ENCODE results near the gene B4GALNT3.

B4GALNT3 gene

DNA sequence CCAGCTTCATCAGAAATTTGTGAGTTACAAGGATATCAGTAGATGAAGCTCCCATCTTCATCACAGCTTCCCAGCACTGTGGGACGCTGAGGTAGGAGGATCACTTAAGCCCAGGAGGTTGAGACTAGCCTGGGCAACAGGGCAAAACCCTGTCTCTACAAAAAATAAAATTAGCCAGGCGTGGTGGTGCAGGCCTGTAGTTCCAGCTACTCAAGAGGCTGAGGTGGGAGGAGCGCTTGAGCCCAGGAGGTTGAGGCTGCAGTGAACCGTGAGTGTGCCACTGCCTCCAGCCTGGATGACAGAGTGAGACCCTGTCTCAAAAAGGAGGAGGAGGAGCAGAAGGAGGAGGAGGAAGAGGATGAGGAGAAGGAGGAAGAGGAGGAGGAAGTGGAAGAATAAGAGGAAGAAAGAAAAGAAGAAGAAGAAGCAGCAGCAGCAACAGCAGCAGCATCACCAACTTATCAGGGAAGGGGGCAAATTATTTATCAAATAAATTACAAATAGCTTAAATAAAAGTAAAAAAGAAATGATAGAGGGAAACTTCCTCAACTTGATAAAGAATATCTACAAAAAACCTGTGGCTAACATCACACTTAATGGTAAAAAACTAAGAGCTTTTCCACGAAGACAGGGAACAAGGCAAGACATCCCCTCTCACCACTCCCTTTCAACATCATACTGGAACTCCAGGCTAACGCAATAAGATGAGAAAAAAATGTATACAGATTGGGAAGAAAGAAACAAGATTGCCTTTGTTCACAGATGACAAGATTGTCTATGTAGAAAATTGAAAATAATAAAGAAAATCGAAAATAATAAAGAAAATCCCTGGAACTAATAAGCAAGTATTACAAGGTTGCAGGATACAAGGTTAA lies 133.9 kb downstream of the B4GALNT3 start:
- DNase-seq (ENCODE audit: low read depth), result no peak
- H3K4me3 ChIP-seq (ENCODE audit: low read length), result no peak overlapping the region
- TF ChIP-seq, protein P1, sequence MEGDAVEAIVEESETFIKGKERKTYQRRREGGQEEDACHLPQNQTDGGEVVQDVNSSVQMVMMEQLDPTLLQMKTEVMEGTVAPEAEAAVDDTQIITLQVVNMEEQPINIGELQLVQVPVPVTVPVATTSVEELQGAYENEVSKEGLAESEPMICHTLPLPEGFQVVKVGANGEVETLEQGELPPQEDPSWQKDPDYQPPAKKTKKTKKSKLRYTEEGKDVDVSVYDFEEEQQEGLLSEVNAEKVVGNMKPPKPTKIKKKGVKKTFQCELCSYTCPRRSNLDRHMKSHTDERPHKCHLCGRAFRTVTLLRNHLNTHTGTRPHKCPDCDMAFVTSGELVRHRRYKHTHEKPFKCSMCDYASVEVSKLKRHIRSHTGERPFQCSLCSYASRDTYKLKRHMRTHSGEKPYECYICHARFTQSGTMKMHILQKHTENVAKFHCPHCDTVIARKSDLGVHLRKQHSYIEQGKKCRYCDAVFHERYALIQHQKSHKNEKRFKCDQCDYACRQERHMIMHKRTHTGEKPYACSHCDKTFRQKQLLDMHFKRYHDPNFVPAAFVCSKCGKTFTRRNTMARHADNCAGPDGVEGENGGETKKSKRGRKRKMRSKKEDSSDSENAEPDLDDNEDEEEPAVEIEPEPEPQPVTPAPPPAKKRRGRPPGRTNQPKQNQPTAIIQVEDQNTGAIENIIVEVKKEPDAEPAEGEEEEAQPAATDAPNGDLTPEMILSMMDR (conservative IDR thresholded peaks at IDR 0.05; ENCODE audit: low read depth, low read length), result no peak

DNA sequence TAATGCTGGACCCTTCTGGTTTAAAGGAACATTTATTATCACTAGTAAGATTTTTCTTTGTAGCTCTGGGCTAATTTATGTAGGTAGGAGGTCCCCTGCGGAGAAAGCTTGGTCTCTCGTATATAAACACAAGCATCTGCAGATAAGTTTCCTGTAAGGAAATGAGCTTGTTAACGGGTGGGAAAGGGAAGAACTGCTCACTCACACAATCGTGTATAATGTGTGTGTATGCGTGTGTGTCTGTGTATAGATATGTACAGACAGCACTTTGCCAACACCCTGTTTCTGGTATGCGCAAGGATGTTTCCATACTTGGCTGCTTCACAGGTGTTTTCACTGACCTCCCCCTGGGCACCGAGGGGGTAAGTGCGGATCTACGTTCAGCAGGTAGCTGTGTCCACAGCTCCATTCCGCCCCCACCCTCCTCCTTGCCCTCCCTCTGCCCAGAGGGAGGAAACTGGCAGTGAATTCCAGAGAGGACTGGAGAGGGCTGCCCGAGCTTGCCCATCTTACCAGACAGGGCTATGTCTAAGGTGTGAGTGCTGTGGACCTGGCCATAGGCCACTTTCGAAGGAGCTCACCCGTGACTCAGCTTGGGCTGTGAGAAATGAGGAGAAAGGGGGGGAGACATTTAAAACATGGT lies 138.3 kb downstream of the B4GALNT3 start:
- H3K4me3 ChIP-seq (ENCODE audit: low read length), result no peak overlapping the region
- no peak for DNase-seq (ENCODE audit: low read depth)
- TF ChIP-seq, protein P1 (conservative IDR thresholded peaks at IDR 0.05; ENCODE audit: low read depth, low read length), result no peak

DNA sequence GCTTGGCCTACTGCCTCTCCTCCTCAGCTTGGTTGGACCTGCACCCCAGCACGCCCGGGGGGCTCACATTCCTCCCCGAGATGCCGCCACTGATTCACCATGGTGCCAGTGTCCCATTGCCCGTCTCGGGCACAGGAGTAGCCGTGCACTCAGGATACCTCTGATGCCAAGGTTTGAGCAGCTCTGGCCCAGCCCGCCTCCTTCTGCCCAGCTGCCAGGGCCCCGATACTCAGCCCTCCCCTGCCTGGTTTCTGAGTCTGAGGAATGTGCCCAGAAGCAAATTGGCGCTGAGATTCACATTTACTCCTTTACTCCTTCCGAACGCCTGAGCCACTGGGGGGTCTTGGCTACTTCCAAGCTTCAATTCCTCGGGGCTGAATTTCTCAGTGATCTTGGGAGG lies 140.0 kb downstream of the B4GALNT3 start:
- no peak overlapping the region for H3K4me3 ChIP-seq (ENCODE audit: low read length)
- TF ChIP-seq, protein P1 (conservative IDR thresholded peaks at IDR 0.05; ENCODE audit: low read depth, low read length), result no peak
- DNase-seq (ENCODE audit: low read depth), result no peak

DNA sequence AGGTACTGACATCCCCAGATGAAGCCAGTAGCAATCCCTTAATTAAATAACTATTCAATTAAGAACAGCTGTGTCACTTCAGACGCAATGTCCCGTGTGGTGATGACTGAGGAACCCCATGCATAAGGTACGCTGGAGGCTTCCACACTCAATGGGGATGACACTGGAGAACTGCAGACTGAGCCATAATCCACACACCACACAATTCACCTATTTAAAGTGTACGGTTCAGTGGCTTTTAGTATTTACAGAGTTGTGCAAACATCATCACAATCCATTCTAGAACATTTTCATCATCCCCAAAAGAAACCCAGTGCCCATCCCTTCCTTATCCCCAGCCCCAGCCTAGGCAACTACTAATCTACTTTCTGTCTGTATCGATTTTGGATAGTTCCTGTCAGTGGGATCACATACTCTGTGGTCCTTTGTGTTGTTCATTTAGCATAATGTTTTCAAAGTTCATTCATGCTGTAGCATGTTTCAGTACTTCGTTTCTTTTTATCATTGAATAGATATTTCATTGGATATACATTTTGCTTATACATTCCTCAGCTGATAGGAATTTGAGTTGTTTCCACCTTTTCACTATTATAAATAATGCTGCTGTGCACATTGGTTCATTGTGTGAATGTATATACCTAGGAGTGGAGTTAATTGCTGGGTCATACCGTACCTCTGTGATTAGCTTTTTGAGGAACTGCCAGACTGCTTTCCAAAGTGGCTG lies 142.4 kb downstream of the B4GALNT3 start:
- TF ChIP-seq, protein P1 (conservative IDR thresholded peaks at IDR 0.05; ENCODE audit: low read depth, low read length), result no peak
- H3K4me3 ChIP-seq (ENCODE audit: low read length), result no peak overlapping the region
- no peak for DNase-seq (ENCODE audit: low read depth)

DNA sequence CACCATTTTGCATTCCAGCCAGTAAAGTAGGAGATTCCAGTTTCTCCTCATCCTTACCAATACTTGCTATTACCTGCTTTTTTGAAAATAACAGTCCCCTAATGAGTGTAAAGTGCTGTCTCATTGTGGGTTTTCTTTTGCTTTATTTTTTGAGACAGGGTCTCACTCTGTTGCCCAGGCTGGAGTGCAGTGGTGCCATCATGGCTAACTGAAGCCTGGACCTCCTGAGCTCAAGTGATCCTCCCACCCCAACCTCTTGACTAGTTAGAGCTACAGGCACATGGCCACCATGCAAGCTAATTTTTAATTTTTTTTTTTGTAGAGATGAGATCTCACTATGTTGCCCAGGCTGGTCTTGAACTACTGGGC lies 142.9 kb downstream of the B4GALNT3 start:
- TF ChIP-seq, protein P1 (conservative IDR thresholded peaks at IDR 0.05; ENCODE audit: low read depth, low read length), result no peak
- DNase-seq (ENCODE audit: low read depth), result no peak
- no peak overlapping the region for H3K4me3 ChIP-seq (ENCODE audit: low read length)

DNA sequence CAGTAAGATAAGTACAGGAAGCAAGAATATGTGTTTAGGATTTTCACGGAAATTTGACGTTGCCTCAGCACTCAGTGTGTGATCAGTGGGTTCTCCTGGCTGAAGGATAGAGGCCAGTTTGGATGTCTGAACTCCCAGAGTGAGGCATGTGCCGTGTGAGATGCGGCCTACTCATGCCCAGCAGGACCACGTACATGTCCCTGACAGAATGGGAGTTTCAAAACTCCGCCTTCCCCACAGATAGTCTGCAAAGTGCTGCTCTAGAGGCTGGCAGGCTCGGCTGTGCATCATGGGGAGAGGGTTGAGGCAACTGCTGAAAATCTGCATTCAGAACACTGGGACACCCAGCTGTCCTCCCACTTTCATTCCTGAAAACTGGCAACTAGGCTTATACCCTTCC lies 145.2 kb downstream of the B4GALNT3 start:
- TF ChIP-seq, protein P1 (conservative IDR thresholded peaks at IDR 0.05; ENCODE audit: low read depth, low read length), result no peak
- DNase-seq (ENCODE audit: low read depth), result no peak
- no peak overlapping the region for H3K4me3 ChIP-seq (ENCODE audit: low read length)

Data from retinal pigment epithelial cell (primary cell).